Tibial nerve (tissue), 4 donors: ENCODE measurements around the gene PTK6. TPM values are rescaled to one million over a fixed set of nuclear protein-coding genes. Genes with fewer than 3 reads are reported as not detected.
"Not testable (repeated sequence)": the region's sequence is repeated elsewhere in the genome, so short reads cannot be mapped to it uniquely, and the experiment has no call there.

Experiments
- DNase-seq, 2 donors: peaks; one replicate each; pipeline ENCODE4 v3.0.0-alpha.2; 2019; ENCODE audit warnings: low spot score in 2 of 2
- H3K27ac ChIP-seq, 4 donors: fragments of 200-600 bp; sonication (generic) in 3 of 4; one replicate each; pipeline ENCODE4 v1.5.1; 2017 to 2019; ENCODE audit warnings: mild to moderate bottlenecking in 1 of 4
- H3K27me3 ChIP-seq, 2 donors: fragments of 200-600 bp; sonication (generic) in 1 of 2; one replicate each; pipeline versions ENCODE4 v1.5.1 to v1.6.0; 2017 to 2019
- H3K36me3 ChIP-seq, 3 donors: fragments of 200-600 bp; sonication (generic); one replicate each; pipeline ENCODE4 v1.5.1; 2018 to 2019
- H3K4me1 ChIP-seq, 4 donors: fragments of 200-600 bp; sonication (generic) in 3 of 4; one replicate each; pipeline ENCODE4 v1.5.1; 2017 to 2019
- H3K4me3 ChIP-seq, 4 donors: fragments of 200-600 bp; sonication (generic) in 3 of 4; one replicate each; pipeline ENCODE4 v1.5.1; 2017 to 2019; ENCODE audit warnings: mild to moderate bottlenecking in 1 of 4, moderate library complexity in 1 of 4
- H3K9me3 ChIP-seq, 4 donors: fragments of 200-600 bp; sonication (generic) in 3 of 4; one replicate each; pipeline ENCODE4 v1.5.1; 2017 to 2019
- EP300 ChIP-seq, 2 donors: sonication (generic); formaldehyde crosslinking; IDR thresholded peaks; one replicate each; pipeline ENCODE4 v1.6.1; 2017; ENCODE audit warnings: antibody characterized with exemption in 2 of 2, mild to moderate bottlenecking in 1 of 2
- POLR2A ChIP-seq, 2 donors: fragments of 450-650 bp; IDR thresholded peaks; one replicate each; pipeline ENCODE4 v1.6.1; 2017; ENCODE audit warnings: antibody characterized with exemption in 2 of 2, mild to moderate bottlenecking in 2 of 2, moderate library complexity in 2 of 2
- WGBS, 2 donors: methylation state at CpG; one replicate each; pipeline ENCODE4 v1.1.5; 2018; 5-methylcytosine and 5-hydroxymethylcytosine counted together
- total RNA-seq, 4 donors: library from RNA; depleted of rRNA; stranded (reverse); fragments of >200 nt; gene quantifications; one replicate each; pipeline ENCODE4 v1.1.0, GENCODE V29; 2016
- TF ChIP-seq, protein P1 (sequence below), 5 experiments: fragments of 200-600 bp in 3 of 5; fragments of 450-650 bp in 2 of 5; sonication (generic) in 3 of 5; IDR thresholded peaks; one replicate each; pipeline ENCODE4 v1.5.1; 2016 to 2019; ENCODE audit warnings: antibody characterized with exemption in 5 of 5, mild to moderate bottlenecking in 3 of 5, moderate library complexity in 2 of 5

The PTK6 gene
- total RNA-seq, 4 donors from 2014 or later, result 0.21 to 0.90 TPM; not detected in 2

DNA sequence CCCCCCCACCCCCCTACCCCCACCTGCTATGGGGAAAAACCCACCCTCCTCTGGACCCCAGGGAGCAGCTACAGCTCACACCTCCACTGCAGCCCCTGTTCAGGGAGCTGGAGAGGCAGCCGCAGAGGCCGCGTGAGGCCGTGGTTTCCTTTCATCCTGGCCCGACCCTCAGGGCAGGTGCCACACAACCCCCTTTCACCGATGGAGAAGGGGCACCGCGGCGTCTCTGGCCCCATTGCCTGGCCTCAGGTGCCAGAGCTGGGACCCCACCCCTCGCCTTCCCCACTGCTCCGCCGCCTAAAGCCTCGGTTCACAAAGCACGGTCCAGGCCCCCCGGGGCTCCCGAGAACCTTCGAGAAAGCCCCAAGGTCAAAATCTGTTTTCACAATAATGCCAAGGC is 52.9 kb downstream of the PTK6 start:
- Histone ChIP-seq H3K4me3 (no peak overlapping the region), H3K27me3 (peaks cover 0 to 93% of the 10 kb centered on the region in 2 donors)
- WGBS, 2 donors, result 56 to 62% methylated on average over 13 to 17 of the region's 17 CpGs

DNA sequence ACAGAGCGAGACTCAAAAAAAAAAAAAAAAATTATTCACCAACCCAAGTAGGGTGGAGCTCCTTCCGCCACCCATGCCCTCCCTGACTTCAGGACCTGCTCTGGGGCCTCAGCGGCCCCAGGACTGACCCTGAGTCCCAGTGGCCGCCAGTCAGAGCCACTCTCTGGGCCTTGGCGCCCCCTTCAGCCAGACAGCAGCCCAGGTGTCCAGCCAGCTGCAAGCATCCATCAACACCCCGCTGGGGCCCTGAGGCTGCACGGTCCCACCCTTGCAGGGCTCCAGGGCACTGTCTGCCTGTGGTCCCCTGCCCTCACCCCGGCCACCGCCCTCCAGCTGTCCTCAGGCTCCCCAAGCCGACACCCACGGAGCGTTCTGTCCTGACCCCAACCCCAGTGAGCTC is 53.3 kb downstream of the PTK6 start:
- no peak for DNase-seq
- H3K4me3 ChIP-seq, result no peak overlapping the region
- H3K27ac ChIP-seq, result no peak overlapping the region
- 60 to 63% methylated on average over 12 of the region's 12 CpGs for WGBS, 2 donors
- H3K36me3 ChIP-seq, result no peaks in the 10 kb centered on the region
- peaks cover 0 to 5% (median 0%) of the 10 kb centered on the region in 4 donors for H3K4me1 ChIP-seq
- TF ChIP-seq EP300 (IDR thresholded peaks at IDR 0.05) (no peak), POLR2A (IDR thresholded peaks at IDR 0.05) (no peak)
- TF ChIP-seq, protein P1, sequence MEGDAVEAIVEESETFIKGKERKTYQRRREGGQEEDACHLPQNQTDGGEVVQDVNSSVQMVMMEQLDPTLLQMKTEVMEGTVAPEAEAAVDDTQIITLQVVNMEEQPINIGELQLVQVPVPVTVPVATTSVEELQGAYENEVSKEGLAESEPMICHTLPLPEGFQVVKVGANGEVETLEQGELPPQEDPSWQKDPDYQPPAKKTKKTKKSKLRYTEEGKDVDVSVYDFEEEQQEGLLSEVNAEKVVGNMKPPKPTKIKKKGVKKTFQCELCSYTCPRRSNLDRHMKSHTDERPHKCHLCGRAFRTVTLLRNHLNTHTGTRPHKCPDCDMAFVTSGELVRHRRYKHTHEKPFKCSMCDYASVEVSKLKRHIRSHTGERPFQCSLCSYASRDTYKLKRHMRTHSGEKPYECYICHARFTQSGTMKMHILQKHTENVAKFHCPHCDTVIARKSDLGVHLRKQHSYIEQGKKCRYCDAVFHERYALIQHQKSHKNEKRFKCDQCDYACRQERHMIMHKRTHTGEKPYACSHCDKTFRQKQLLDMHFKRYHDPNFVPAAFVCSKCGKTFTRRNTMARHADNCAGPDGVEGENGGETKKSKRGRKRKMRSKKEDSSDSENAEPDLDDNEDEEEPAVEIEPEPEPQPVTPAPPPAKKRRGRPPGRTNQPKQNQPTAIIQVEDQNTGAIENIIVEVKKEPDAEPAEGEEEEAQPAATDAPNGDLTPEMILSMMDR (IDR thresholded peaks at IDR 0.05), result no peak
- peaks cover 0 to 93% of the 10 kb centered on the region in 2 donors for H3K27me3 ChIP-seq
- peaks cover 0 to 5% (median 0%) of the 10 kb centered on the region in 4 donors for H3K9me3 ChIP-seq

More for the DNA sequence above, 52.9 kb downstream of the PTK6 start:
- no peak for DNase-seq
- Histone ChIP-seq H3K9me3 (peaks cover 0 to 5% (median 0%) of the 10 kb centered on the region in 4 donors), H3K27ac (no peak overlapping the region), H3K36me3 (no peaks in the 10 kb centered on the region), H3K4me1 (peaks cover 0 to 5% (median 0%) of the 10 kb centered on the region in 4 donors)
- TF ChIP-seq, protein P1 (IDR thresholded peaks at IDR 0.05), result no peak
- no peak for TF ChIP-seq EP300 (IDR thresholded peaks at IDR 0.05)
- TF ChIP-seq POLR2A (IDR thresholded peaks at IDR 0.05), result no peak

DNA sequence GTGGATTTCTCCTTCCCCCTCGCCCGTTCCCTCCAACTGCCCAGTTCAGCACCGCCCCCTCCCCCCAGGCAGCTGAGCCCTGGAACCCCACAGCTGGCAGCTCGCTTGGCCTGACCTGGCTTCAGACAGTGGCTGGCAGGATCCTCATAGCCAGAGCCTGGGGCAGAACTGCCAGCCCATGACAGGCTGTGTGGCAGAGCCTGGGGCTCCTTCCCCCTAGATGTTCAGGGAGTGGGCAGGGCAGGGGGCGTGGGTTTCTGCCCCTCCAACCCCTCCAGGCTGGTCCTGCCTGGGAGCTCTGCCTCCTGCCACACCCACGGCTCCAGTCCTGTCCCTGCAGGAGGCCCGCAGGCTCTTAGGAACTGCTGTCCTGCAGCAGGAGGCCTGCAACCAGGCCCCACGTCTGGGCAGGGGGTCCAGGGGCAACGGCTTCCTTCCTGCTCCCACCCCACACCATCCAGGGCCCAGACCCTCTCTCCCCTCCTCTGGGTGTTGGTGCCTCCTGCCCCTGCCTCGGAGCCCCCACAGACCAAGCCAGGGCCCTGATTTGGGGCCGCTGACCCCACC is 55.1 kb downstream of the PTK6 start:
- TF ChIP-seq, protein P1 (IDR thresholded peaks at IDR 0.05), result no peak
- TF ChIP-seq EP300 (IDR thresholded peaks at IDR 0.05) (no peak), POLR2A (IDR thresholded peaks at IDR 0.05) (no peak)
- DNase-seq, result no peak
- Histone ChIP-seq H3K9me3 (peaks cover 0 to 5% (median 0%) of the 10 kb centered on the region in 4 donors), H3K27me3 (peaks cover 0 to 94% of the 10 kb centered on the region in 2 donors), H3K27ac (no peak overlapping the region), H3K36me3 (no peaks in the 10 kb centered on the region), H3K4me1 (no peaks in the 10 kb centered on the region), H3K4me3 (no peak overlapping the region)
- 24 to 46% methylated on average over 9 to 10 of the region's 11 CpGs for WGBS, 2 donors

DNA sequence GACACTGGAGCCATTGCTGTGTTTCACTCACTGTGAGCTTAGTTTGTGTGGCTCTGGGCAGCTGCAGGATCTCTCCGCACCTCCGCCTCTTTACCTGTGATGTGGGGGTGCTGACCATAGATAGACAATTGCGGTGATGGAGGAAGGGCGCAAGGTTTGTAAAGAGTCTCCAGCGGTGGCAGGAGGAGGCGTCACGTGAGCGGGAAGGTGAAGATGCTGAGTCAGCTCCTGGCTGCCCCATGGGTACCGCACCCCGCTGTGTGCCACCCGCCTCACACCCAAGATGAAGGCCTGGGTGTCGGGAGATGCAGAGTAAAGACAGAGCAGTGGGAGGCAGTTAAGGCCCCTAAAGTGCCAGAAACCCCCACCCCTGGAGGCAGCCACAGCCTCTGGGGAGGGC is 55.7 kb downstream of the PTK6 start:
- H3K27me3 ChIP-seq, result peaks cover 0 to 98% of the 10 kb centered on the region in 2 donors
- TF ChIP-seq EP300 (IDR thresholded peaks at IDR 0.05), result no peak
- TF ChIP-seq, protein P1 (IDR thresholded peaks at IDR 0.05), result no peak
- TF ChIP-seq POLR2A (IDR thresholded peaks at IDR 0.05), result no peak
- H3K36me3 ChIP-seq, result no peaks in the 10 kb centered on the region
- peaks cover 0 to 3% (median 0%) of the 10 kb centered on the region in 4 donors for H3K9me3 ChIP-seq
- no peaks in the 10 kb centered on the region for H3K4me1 ChIP-seq
- DNase-seq, result no peak
- no peak overlapping the region for H3K27ac ChIP-seq
- 65 to 75% methylated on average over 12 of the region's 12 CpGs for WGBS, 2 donors
- no peak overlapping the region for H3K4me3 ChIP-seq

DNA sequence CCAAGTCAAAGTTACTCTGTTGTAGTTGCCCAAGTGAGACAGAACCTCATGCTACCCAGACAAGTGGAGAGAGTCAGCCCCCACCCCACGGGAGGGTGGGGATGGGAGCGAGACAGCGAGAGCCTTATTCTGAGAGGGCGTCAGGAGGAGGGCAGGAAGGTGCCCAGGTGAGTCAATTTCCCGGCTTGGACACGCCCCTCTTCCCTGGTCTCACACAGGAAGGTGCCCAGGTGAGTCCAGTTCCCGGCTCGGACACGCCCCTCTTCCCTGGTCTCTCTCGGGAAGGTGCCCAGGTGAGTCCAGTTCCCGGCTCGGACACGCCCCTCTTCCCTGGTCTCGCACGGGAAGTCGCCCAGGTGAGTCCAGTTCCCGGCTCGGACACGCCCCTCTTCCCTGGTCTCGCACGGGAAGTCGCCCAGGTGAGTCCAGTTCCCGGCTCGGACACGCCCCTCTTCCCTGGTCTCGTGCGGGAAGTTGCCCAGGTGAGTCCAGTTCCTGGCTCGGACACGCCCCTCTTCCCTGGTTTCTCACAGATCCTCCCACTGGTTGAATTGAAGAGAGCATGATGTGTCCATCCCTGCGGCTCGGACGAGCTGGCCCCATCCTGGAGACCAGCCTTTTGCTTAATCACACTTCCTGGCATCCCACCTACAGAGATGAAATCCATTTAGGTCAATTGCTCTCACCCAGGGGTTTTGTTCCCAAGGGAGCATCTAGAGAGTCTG is 57.3 kb downstream of the PTK6 start:
- not testable (repeated sequence) for DNase-seq, H3K4me3 ChIP-seq, H3K9me3 ChIP-seq, H3K27ac ChIP-seq, H3K4me1 ChIP-seq, H3K36me3 ChIP-seq
- WGBS, 2 donors, result 65 to 70% methylated on average over 32 of the region's 32 CpGs
- H3K27me3 ChIP-seq, result peaks cover 0 to 98% of the 10 kb centered on the region in 2 donors
